CD8-positive, alpha-beta memory T cell (primary cell): ENCODE measurements around the gene RSL1D1. TPM values are rescaled to one million over a fixed set of nuclear protein-coding genes. Genes with fewer than 3 reads are reported as not detected.

Source experiments
- CTCF ChIA-PET: fragments of 350-600 bp; sonication (Branson Sonifier 250); formaldehyde crosslinking; loops from one replicate; lab custom pipeline; 2021; ENCODE audit warnings: antibody characterized with exemption; lab: Charles Lee
- POLR2A ChIA-PET: fragments of 350-600 bp; sonication (Branson Sonifier 250); formaldehyde crosslinking; loops from one replicate; lab custom pipeline; 2021; ENCODE audit warnings: antibody characterized with exemption; lab: Charles Lee
- DNase-seq, 5 donors: peaks; one replicate each; pipeline versions ENCODE4 v3.0.0 to v3.0.0-alpha.2; 2020 to 2022; ENCODE audit warnings: mixed read lengths in 1 of 5
- H3K27ac ChIP-seq: one replicate; pipeline ENCODE4 v1.7.0; 2013; ENCODE audit warnings: low read depth, mild to moderate bottlenecking, low read length, moderate library complexity
- H3K27me3 ChIP-seq: 2 replicates; pipeline ENCODE4 v1.7.0; 2013; ENCODE audit warnings: low read length, mild to moderate bottlenecking; ENCODE audit not compliant: insufficient read depth, poor library complexity, severe bottlenecking
- H3K36me3 ChIP-seq: 2 replicates; pipeline ENCODE4 v1.7.0; 2013; ENCODE audit warnings: mild to moderate bottlenecking, low read length, moderate library complexity; ENCODE audit not compliant: insufficient read depth
- H3K4me1 ChIP-seq: 2 replicates; pipeline ENCODE4 v1.7.0; 2013; ENCODE audit warnings: mild to moderate bottlenecking, low read length, moderate library complexity; ENCODE audit not compliant: insufficient read depth
- H3K4me3 ChIP-seq: 2 replicates; pipeline ENCODE4 v1.7.0; 2013; ENCODE audit warnings: mild to moderate bottlenecking, low read length
- H3K9me3 ChIP-seq: 2 replicates; pipeline ENCODE4 v1.7.0; 2013; ENCODE audit warnings: mild to moderate bottlenecking, low read length
- H3K27ac Mint-ChIP-seq, 8 donors: one replicate each; pipeline ENCODE4 v1.8.0; 2020 to 2021; ENCODE audit warnings: mixed read lengths in 8 of 8, mild to moderate bottlenecking in 6 of 8, inconsistent platforms in 3 of 8, moderate library complexity in 3 of 8
- H3K27me3 Mint-ChIP-seq, 2 donors: one replicate each; pipeline ENCODE4 v1.8.0; 2020 to 2021; ENCODE audit warnings: mixed read lengths in 2 of 2, mild to moderate bottlenecking in 1 of 2, moderate library complexity in 1 of 2
- H3K36me3 Mint-ChIP-seq, 3 donors: one replicate each; pipeline ENCODE4 v1.8.0; 2020 to 2021; ENCODE audit warnings: mixed read lengths in 3 of 3, inconsistent platforms in 1 of 3, mild to moderate bottlenecking in 1 of 3
- H3K4me1 Mint-ChIP-seq, 3 donors: one replicate each; pipeline ENCODE4 v1.8.0; 2020 to 2021; ENCODE audit warnings: mixed read lengths in 3 of 3, inconsistent platforms in 1 of 3, mild to moderate bottlenecking in 1 of 3
- H3K4me3 Mint-ChIP-seq, 7 donors: one replicate each; pipeline ENCODE4 v1.8.0; 2020 to 2021; ENCODE audit warnings: mixed read lengths in 7 of 7, mild to moderate bottlenecking in 6 of 7, moderate library complexity in 4 of 7, inconsistent platforms in 2 of 7
- H3K9me3 Mint-ChIP-seq, 5 donors: one replicate each; pipeline ENCODE4 v1.8.0; 2020 to 2022; ENCODE audit warnings: mixed read lengths in 5 of 5, mild to moderate bottlenecking in 3 of 5, moderate library complexity in 2 of 5, inconsistent platforms in 1 of 5
- polyA plus RNA-seq: library from polyadenylated mRNA; unstranded; fragments of 300-500 nt; fragmentation: Illumina TruSeq; gene quantifications from one replicate; pipeline ENCODE4 v1.2.3, GENCODE V29; 2021
- total RNA-seq, 2 experiments: library from RNA; stranded (reverse); gene quantifications; one replicate each; pipeline ENCODE4 v1.2.3, GENCODE V29; 2021

RSL1D1 gene
- total RNA-seq: 100 to 1,000 TPM; 355 to 362 TPM
- 265 TPM for polyA plus RNA-seq

DNA sequence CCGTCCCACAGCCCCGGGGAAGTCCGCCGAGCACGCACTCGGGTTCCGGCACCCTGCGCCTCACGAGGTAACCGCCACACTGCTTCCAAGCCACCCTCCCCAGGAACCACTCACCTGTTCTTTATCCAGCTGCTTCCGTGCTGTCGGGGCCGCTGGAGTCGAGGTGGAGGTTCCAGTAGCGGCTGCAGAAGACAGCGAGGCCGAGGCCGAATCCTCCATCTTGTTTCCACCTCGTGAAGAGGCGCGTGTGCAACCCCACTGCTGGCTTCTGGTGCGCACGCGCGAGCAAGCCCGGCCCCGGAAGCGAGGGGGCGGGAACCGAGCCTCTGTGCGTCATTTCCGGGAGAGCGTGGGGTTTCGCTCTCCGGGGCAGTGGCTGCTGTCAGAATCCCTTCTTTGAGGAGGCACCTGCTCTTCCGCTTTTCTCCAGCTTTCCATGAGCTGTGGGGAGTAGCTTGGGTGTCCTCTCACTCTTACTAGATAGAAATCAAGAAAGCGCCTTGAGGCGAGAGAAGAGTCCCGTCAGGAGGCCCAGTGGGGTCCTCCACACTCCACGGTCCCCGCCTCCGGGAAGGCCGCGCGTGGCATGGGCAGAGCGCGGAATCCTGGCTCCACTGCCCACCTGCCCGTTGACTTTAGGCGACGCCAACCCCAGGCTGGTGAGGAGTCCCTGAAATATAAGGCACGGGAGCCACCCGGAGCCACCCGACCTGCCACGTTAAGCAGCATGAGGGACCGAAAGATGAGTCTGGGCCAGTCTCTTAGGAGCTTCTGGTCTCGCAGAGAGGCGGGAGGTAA lies at the start of gene RSL1D1:
TSS of gene RSL1D1 (minus strand) at position 249 of the 798 bp plus-strand sequence. CDS start at position 219, 30 bp downstream.
- peak within 1 kb of the TSS; percentile 95 for H3K4me3 ChIP-seq

DNA sequence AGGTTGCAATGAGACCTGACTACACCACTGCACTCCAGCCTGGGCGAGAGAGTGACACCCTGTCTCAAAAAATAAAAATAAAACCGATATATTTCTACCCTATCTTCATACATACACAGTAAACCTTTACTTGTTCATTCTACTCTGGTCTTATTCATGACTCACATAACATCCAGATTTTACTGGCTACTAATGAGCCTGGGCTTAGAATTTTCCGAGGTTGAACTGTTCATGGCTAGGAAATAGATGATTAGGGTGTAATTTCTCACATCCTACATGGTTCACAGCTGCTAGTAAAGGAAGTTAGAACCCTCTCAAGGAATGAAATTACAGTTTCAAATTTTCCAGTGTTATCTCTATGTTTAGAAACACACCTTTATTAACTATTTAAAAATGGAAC lies 49.7 kb upstream of the RSL1D1 start:
- CTCF ChIA-PET: no interaction called here

More for the DNA sequence above, at the start of gene RSL1D1:
- Histone ChIP-seq H3K9me3 (no peaks in the 10 kb centered on the region), H3K36me3 (peaks cover 21% of the 10 kb centered on the region), H3K27me3 (no peaks in the 10 kb centered on the region), H3K27ac (peak within 1 kb of the TSS; percentile 87), H3K4me1 (peaks cover 49% of the 10 kb centered on the region)
- Mint-ChIP-seq H3K27ac (peak within 1 kb of the TSS; percentile 94 to 99 (median 97)), H3K36me3 (peaks cover 0 to 46% (median 15%) of the 10 kb centered on the region in 3 donors), H3K4me3 (peak within 1 kb of the TSS; percentile 94 to 99 (median 97)), H3K9me3 (no peaks in the 10 kb centered on the region), H3K4me1 (peaks cover 47 to 78% (median 73%) of the 10 kb centered on the region in 3 donors), H3K27me3 (no peaks in the 10 kb centered on the region)
- DNase-seq: peak; percentile 87 to 96 (median 94)
- ChIA-PET POLR2A (interaction anchor here (0.6 to 1.7 kb wide), 3 partner anchors 53 to 73 kb away, joined by 3 to 5 read pairs (median 4); partner anchors contain the start of gene GSPT1), CTCF (interaction anchor here (2.0 kb wide), 1 partner anchor 54 kb away, joined by 7 read pairs; the partner anchor contains the start of gene ZC3H7A)

DNA sequence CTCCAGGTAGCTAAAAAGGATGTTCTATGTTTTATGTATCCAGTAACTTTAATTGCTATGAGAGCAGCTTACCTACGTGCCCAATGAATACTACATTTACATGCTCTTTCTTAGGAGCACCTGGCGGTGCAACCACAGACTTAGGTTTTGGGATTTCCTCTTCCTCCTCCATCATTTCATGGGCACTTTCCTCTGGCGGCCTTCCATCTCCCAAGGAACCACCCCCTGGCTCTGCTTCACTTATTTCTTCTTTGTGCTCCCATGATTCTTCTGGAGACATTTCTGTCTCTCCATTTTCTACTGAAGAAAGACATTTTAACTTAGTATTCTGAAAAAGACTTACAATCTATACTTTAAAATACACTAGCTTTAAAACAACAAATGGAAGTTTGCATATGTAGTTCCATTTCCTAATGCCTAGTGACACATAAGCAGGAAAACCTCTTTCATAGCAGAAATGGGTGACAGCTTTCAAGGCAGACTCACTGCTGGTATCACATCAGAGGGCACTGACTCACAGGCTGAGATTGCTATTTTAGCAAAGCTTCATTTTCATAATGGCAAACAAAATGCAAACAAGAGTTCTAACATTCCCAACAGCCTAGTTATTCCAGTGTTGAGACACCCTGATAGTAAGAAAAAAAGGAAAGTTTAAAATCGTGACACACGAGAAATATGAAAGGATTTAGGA lies 45.3 kb upstream of the RSL1D1 start:
- H3K27ac ChIP-seq: no peak overlapping the region
- no peaks in the 10 kb centered on the region for H3K9me3 ChIP-seq
- peaks cover 3 to 64% (median 12%) of the 10 kb centered on the region in 3 donors for H3K36me3 Mint-ChIP-seq
- H3K4me1 Mint-ChIP-seq: peaks cover 34 to 49% (median 48%) of the 10 kb centered on the region in 3 donors
- H3K4me1 ChIP-seq: peaks cover 7% of the 10 kb centered on the region
- H3K4me3 ChIP-seq: no peak overlapping the region
- H3K27ac Mint-ChIP-seq: peak overlapping the region in 5 of 8 donors; percentile 7 to 85 (median 64)
- H3K9me3 Mint-ChIP-seq: no peaks in the 10 kb centered on the region
- no peaks in the 10 kb centered on the region for H3K27me3 Mint-ChIP-seq
- CTCF ChIA-PET: no interaction called here
- no peak for DNase-seq
- POLR2A ChIA-PET: interaction anchor here (0.5 kb wide), 1 partner anchor 1576 kb away, joined by 4 read pairs; no protein-coding TSS in a partner anchor
- H3K36me3 ChIP-seq: peaks cover 19% of the 10 kb centered on the region
- H3K27me3 ChIP-seq: no peaks in the 10 kb centered on the region
- no peak overlapping the region for H3K4me3 Mint-ChIP-seq

More for the DNA sequence above, 49.7 kb upstream of the RSL1D1 start:
- Histone ChIP-seq H3K4me1 (peaks cover 7% of the 10 kb centered on the region), H3K4me3 (no peak overlapping the region), H3K27me3 (no peaks in the 10 kb centered on the region), H3K36me3 (peaks cover 10% of the 10 kb centered on the region), H3K27ac (no peak overlapping the region), H3K9me3 (no peaks in the 10 kb centered on the region)
- DNase-seq: no peak
- H3K27me3 Mint-ChIP-seq: no peaks in the 10 kb centered on the region
- POLR2A ChIA-PET: no interaction called here
- H3K4me1 Mint-ChIP-seq: peaks cover 43 to 75% (median 64%) of the 10 kb centered on the region in 3 donors
- peaks cover 3 to 55% (median 12%) of the 10 kb centered on the region in 3 donors for H3K36me3 Mint-ChIP-seq
- no peaks in the 10 kb centered on the region for H3K9me3 Mint-ChIP-seq
- H3K27ac Mint-ChIP-seq: peak overlapping the region in 2 of 8 donors; percentile 68 to 76
- no peak overlapping the region for H3K4me3 Mint-ChIP-seq

- ChIA-PET CTCF (no interaction called here), POLR2A (no interaction called here)
- H3K27ac ChIP-seq: no peak overlapping the region
- H3K4me3 ChIP-seq: no peak overlapping the region
- no peaks in the 10 kb centered on the region for H3K27me3 ChIP-seq
- Mint-ChIP-seq H3K27me3 (no peaks in the 10 kb centered on the region), H3K4me3 (no peak overlapping the region), H3K4me1 (peaks cover 12 to 22% (median 20%) of the 10 kb centered on the region in 3 donors), H3K36me3 (peaks cover 3 to 64% (median 12%) of the 10 kb centered on the region in 3 donors), H3K9me3 (no peaks in the 10 kb centered on the region), H3K27ac (peak overlapping the region in 1 of 8 donors; percentile 54)
- no peaks in the 10 kb centered on the region for H3K4me1 ChIP-seq
- DNase-seq: no peak
- no peaks in the 10 kb centered on the region for H3K9me3 ChIP-seq
- peaks cover 28% of the 10 kb centered on the region for H3K36me3 ChIP-seq
Observed at GRCh38 chr16:11893571-11893970, 42.2 kb upstream of the RSL1D1 start.

DNA sequence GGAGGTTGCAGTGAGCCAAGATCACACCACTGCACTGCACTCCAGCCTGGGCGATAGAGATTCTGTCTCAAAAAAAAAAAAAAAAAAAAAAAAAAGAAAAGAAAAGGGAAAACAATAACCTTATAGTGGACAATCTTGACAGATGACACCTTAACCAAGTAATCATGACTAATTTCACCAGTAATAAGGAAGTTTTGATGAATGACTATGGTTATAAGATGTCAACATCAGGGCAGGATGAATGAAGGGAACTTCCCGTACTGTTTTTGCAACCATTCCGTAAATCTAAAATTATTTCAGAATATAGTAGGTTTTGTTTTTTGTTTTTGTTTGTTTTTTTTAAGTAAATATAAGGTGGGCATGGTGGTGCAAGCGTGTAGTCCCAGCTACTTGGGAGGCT lies 41.4 kb upstream of the RSL1D1 start:
- POLR2A ChIA-PET: no interaction called here
- Mint-ChIP-seq H3K27ac (peak overlapping the region in 1 of 8 donors; percentile 17), H3K36me3 (peaks cover 3 to 66% (median 10%) of the 10 kb centered on the region in 3 donors), H3K27me3 (no peaks in the 10 kb centered on the region), H3K4me1 (peaks cover 7 to 14% (median 14%) of the 10 kb centered on the region in 3 donors), H3K4me3 (no peak overlapping the region), H3K9me3 (no peaks in the 10 kb centered on the region)
- H3K4me1 ChIP-seq: no peaks in the 10 kb centered on the region
- peaks cover 29% of the 10 kb centered on the region for H3K36me3 ChIP-seq
- no peak overlapping the region for H3K27ac ChIP-seq
- CTCF ChIA-PET: no interaction called here
- no peaks in the 10 kb centered on the region for H3K27me3 ChIP-seq
- no peak for DNase-seq
- H3K9me3 ChIP-seq: no peaks in the 10 kb centered on the region
- H3K4me3 ChIP-seq: no peak overlapping the region

DNA sequence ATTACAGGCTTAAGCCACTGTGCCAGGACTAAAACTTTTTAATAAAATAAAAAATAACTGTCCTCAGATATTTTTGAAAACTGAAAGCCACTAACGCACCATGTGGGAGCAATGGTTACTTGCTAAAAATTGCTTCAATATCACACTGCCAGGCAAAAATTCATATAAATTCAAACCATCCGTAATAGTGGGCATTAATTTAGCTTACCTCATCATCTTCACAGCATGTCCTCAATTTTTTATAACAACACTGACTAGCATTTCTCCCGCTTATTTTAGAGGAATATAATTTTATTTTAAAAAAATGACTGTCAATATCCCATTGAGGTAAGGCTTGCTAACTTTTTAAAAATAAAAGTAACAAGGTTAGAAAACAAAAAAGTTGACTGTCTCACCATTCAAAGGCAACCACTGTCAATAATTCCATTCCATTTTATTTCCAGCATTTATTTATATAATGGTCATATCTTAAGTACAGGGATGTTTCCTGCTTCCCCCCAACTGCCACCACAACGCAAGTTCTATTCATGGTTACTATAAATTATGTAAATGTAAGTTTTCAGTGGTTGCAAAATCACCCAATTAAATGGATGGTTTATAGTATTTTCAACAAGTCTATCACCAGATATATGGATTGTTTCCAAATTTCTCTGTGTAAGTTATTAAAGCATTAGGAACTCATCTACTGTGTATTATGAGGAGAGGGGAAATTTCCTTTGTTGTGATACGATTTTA lies 39.1 kb upstream of the RSL1D1 start:
- Mint-ChIP-seq H3K4me3 (no peak overlapping the region), H3K27me3 (no peaks in the 10 kb centered on the region), H3K36me3 (peaks cover 5 to 69% (median 13%) of the 10 kb centered on the region in 3 donors), H3K4me1 (peaks cover 2 to 10% (median 5%) of the 10 kb centered on the region in 3 donors), H3K9me3 (no peaks in the 10 kb centered on the region), H3K27ac (peak overlapping the region in 2 of 8 donors; percentile 23 to 47)
- no peak for DNase-seq
- ChIA-PET POLR2A (no interaction called here), CTCF (no interaction called here)
- H3K36me3 ChIP-seq: peaks cover 31% of the 10 kb centered on the region
- no peaks in the 10 kb centered on the region for H3K4me1 ChIP-seq
- no peak overlapping the region for H3K4me3 ChIP-seq
- H3K27me3 ChIP-seq: no peaks in the 10 kb centered on the region
- H3K27ac ChIP-seq: no peak overlapping the region
- H3K9me3 ChIP-seq: no peaks in the 10 kb centered on the region

DNA sequence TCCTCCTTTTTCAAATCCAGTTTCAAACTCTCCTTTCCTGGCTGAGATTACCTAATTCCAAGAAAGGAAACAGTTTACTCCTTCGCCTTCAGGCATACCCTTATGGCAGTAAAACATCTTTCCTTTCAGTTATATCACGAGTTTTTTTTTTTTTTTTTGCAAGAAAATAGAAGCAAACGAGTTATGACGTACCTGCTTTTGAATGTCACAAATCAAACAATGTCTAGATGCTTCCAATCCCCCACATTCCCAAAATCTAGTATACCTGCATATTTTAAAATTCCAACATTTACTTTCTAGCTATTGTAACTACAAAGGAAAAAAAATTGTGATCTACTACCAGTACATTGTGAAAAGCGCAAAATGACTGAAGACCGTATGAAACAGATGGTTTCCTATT lies 35.5 kb upstream of the RSL1D1 start:
- Mint-ChIP-seq H3K36me3 (peaks cover 9 to 71% (median 11%) of the 10 kb centered on the region in 3 donors), H3K4me3 (no peak overlapping the region), H3K27ac (peak overlapping the region in 2 of 8 donors; percentile 30 to 48), H3K4me1 (no peaks in the 10 kb centered on the region), H3K9me3 (no peaks in the 10 kb centered on the region), H3K27me3 (no peaks in the 10 kb centered on the region)
- H3K9me3 ChIP-seq: no peaks in the 10 kb centered on the region
- POLR2A ChIA-PET: no interaction called here
- no peaks in the 10 kb centered on the region for H3K4me1 ChIP-seq
- no peak overlapping the region for H3K4me3 ChIP-seq
- no peak overlapping the region for H3K27ac ChIP-seq
- H3K36me3 ChIP-seq: peaks cover 42% of the 10 kb centered on the region
- CTCF ChIA-PET: no interaction called here
- no peaks in the 10 kb centered on the region for H3K27me3 ChIP-seq
- DNase-seq: no peak
